IMR-90 (cell line): ENCODE results near the gene KRTAP10-1. TPM values are rescaled to one million over a fixed set of nuclear protein-coding genes. Genes with fewer than 3 reads are reported as not detected.

Experiments
- ATAC-seq: fragments of 200-7000 bp; cut with Tn5 transposase; 2 replicates; pipeline ENCODE4 v1.9.1; 2020; ENCODE audit warnings: low read depth, mild to moderate bottlenecking, moderate library complexity
- BruUV-seq: library from RNA; stranded (reverse); fragments of 400-500 nt; replicated peaks from 2 replicates; lab custom pipeline; 2021; lab: Mats Ljungman, UMichigan
- CTCF ChIA-PET: fragments of 300-600 bp; formaldehyde crosslinking; extraction: SDS; loops from one replicate; lab custom pipeline; 2021; ENCODE audit warnings: antibody characterized with exemption; lab: Yijun Ruan, JAX
- POLR2A ChIA-PET: fragments of 300-600 bp; sonication (Branson Sonifier 250); formaldehyde crosslinking; loops from one replicate; lab custom pipeline; 2022; ENCODE audit warnings: antibody characterized with exemption; ENCODE audit not compliant: unreplicated experiment; lab: Charles Lee
- DNase-seq: peaks from one replicate; pipeline ENCODE4 v3.0.0; 2013
- H2AFZ ChIP-seq: replicated peaks from 2 replicates; pipeline ENCODE3; 2013; ENCODE audit warnings: low read length, mild to moderate bottlenecking; ENCODE audit not compliant: poor library complexity
- H2AK5ac ChIP-seq: 2 replicates; pipeline ENCODE4 v1.6.1; 2013; ENCODE audit warnings: low read depth, low read length, inconsistent platforms
- H2AK9ac ChIP-seq: replicated peaks from 2 replicates; pipeline ENCODE3; 2013; ENCODE audit warnings: mild to moderate bottlenecking, low read depth, low read length, moderate library complexity; ENCODE audit not compliant: poor library complexity
- H2BK120ac ChIP-seq: 2 replicates; pipeline ENCODE4 v1.6.1; 2013; ENCODE audit warnings: low read depth, low read length, inconsistent platforms
- H2BK15ac ChIP-seq: 3 replicates; pipeline ENCODE4 v1.6.1; 2013; ENCODE audit warnings: low read depth, low read length, inconsistent platforms
- H2BK20ac ChIP-seq: 2 replicates; pipeline ENCODE4 v1.6.1; 2013; ENCODE audit warnings: low read depth, mild to moderate bottlenecking, inconsistent platforms, low read length, moderate library complexity
- H2BK5ac ChIP-seq: 2 replicates; pipeline ENCODE4 v1.6.1; 2013; ENCODE audit warnings: mild to moderate bottlenecking, low read depth, low read length, inconsistent platforms; ENCODE audit not compliant: poor library complexity, severe bottlenecking
- H3K14ac ChIP-seq: replicated peaks from 2 replicates; pipeline ENCODE4 v1.6.1; 2013; ENCODE audit warnings: low read depth, low read length, inconsistent platforms
- H3K18ac ChIP-seq: 2 replicates; pipeline ENCODE4 v1.6.1; 2013; ENCODE audit warnings: low read depth, low read length, control low read depth
- H3K23ac ChIP-seq: 2 replicates; pipeline ENCODE4 v1.6.1; 2013; ENCODE audit warnings: low read depth, low read length, inconsistent platforms
- H3K27ac ChIP-seq: 2 replicates; pipeline ENCODE4 v1.5.1; 2013; ENCODE audit warnings: mild to moderate bottlenecking, control low read depth, low read length; ENCODE audit not compliant: insufficient read depth
- H3K27me3 ChIP-seq: 2 replicates; pipeline ENCODE4 v1.6.1; 2013; ENCODE audit warnings: low read length; ENCODE audit not compliant: control insufficient read depth, insufficient read depth
- H3K36me3 ChIP-seq: 2 replicates; pipeline ENCODE4 v1.6.1; 2013; ENCODE audit warnings: low read length, mixed read lengths; ENCODE audit not compliant: control insufficient read depth, insufficient read depth
- H3K4ac ChIP-seq: 2 replicates; pipeline ENCODE4 v1.6.1; 2013; ENCODE audit warnings: low read depth, low read length, inconsistent platforms
- H3K4me1 ChIP-seq: 2 replicates; pipeline ENCODE4 v1.6.1; 2013; ENCODE audit warnings: low read length, mixed read lengths; ENCODE audit not compliant: control insufficient read depth, insufficient read depth
- H3K4me2 ChIP-seq: 2 replicates; pipeline ENCODE4 v1.6.1; 2013; ENCODE audit warnings: low read depth, mild to moderate bottlenecking, control low read depth, low read length, moderate library complexity
- H3K4me3 ChIP-seq: 2 replicates; pipeline ENCODE4 v1.5.1; 2013; ENCODE audit warnings: low read depth, mild to moderate bottlenecking, control low read depth, low read length, moderate library complexity; ENCODE audit not compliant: insufficient read depth
- H3K56ac ChIP-seq: 2 replicates; pipeline ENCODE4 v1.6.1; 2013; ENCODE audit warnings: low read length, inconsistent platforms; ENCODE audit not compliant: insufficient read depth; ENCODE audit errors: extremely low read depth
- H3K79me1 ChIP-seq, 2 experiments: 2 replicates each; pipeline ENCODE4 v1.6.1; 2013; ENCODE audit warnings: low read length in 2 of 2, inconsistent platforms in 1 of 2, low read depth in 1 of 2
- H3K9ac ChIP-seq: 2 replicates; pipeline ENCODE4 v1.6.1; 2013; ENCODE audit warnings: low read depth, low read length, control low read depth
- H3K9me1 ChIP-seq: 2 replicates; pipeline ENCODE4 v1.6.1; 2013; ENCODE audit warnings: low read length, inconsistent platforms; ENCODE audit not compliant: insufficient read depth
- H3K9me3 ChIP-seq: 2 replicates; pipeline ENCODE4 v1.6.1; 2013; ENCODE audit warnings: low read length; ENCODE audit not compliant: control insufficient read depth, insufficient read depth
- H4K20me1 ChIP-seq: 2 replicates; pipeline ENCODE4 v1.6.1; 2013; ENCODE audit warnings: low read length, inconsistent platforms; ENCODE audit not compliant: insufficient read depth
- H4K5ac ChIP-seq: 2 replicates; pipeline ENCODE4 v1.6.1; 2013; ENCODE audit warnings: mild to moderate bottlenecking, low read depth, low read length, control low read depth
- H4K8ac ChIP-seq, 2 experiments: 2 replicates each; pipeline ENCODE4 v1.6.1; 2013; ENCODE audit warnings: low read depth in 2 of 2, low read length in 2 of 2, control low read depth in 1 of 2, inconsistent platforms in 1 of 2
- H4K91ac ChIP-seq: 2 replicates; pipeline ENCODE4 v1.6.1; 2013; ENCODE audit warnings: low read depth, low read length, inconsistent platforms; ENCODE audit not compliant: insufficient read depth
- BHLHE40 ChIP-seq: fragments of 150-350 bp; IDR thresholded peaks from 2 replicates; pipeline ENCODE4 v1.6.1; 2016; ENCODE audit warnings: mild to moderate bottlenecking, low read depth, low read length
- CTCF ChIP-seq: conservative IDR thresholded peaks from 2 replicates; pipeline ENCODE4 v1.5.1; 2012; ENCODE audit warnings: mild to moderate bottlenecking, low read depth, low read length, improper control_type of control experiment
- MAZ ChIP-seq: IDR thresholded peaks from 2 replicates; pipeline ENCODE4 v1.6.1; 2012; ENCODE audit warnings: low read depth, mild to moderate bottlenecking, low read length, improper control_type of control experiment, moderate library complexity, borderline replicate concordance
- NFE2L2 ChIP-seq: fragments of 150-350 bp; IDR thresholded peaks from 2 replicates; pipeline ENCODE4 v1.6.1; 2016; ENCODE audit warnings: low read depth, mild to moderate bottlenecking, low read length
- RFX5 ChIP-seq: IDR thresholded peaks from 2 replicates; pipeline ENCODE4 v1.8.0; 2012; ENCODE audit warnings: low read depth, mild to moderate bottlenecking, low read length, moderate library complexity
- WGBS, 2 experiments: methylation state at CpG; one replicate each; pipeline versions ENCODE4 v1.1.5 to v1.1.7; 2013; ENCODE audit warnings: missing lambda C conversion rate in 2 of 2; ENCODE audit not compliant: insufficient read length in 1 of 2; ENCODE audit errors: extremely low coverage in 2 of 2; 5-methylcytosine and 5-hydroxymethylcytosine counted together
- dilution Hi-C: fragments of 300-500 bp; cut with HindIII; formaldehyde crosslinking; loops from one replicate; pipeline ENCODE4 v1.14.3; 2018; ENCODE audit warnings: low sequenced_read_pairs; ENCODE audit not compliant: unreplicated experiment
- in situ Hi-C: fragments of 300-500 bp; cut with MboI; formaldehyde crosslinking; loops from 3 replicates; pipeline ENCODE4 v1.14.3; 2019; ENCODE audit warnings: low sequenced_read_pairs, inconsistent platforms, mixed read lengths
- intact Hi-C: fragments of 100-400 bp; cut with micrococcal nuclease; formaldehyde crosslinking; loops from 2 replicates; pipeline ENCODE4 v1.10.0; 2022
- polyA plus RNA-seq, 3 experiments: library from polyadenylated mRNA; depleted of rRNA; stranded (reverse); fragments of >200 nt; gene quantifications; 2 replicates each; pipeline ENCODE4 v1.2.3, GENCODE V29; 2012; ENCODE audit warnings: low replicate concordance in 1 of 3
- total RNA-seq: library from RNA; depleted of rRNA; stranded (reverse); fragments of >200 nt; gene quantifications from 2 replicates; pipeline ENCODE4 v1.2.3, GENCODE V29; 2012

The KRTAP10-1 gene
- total and polyA plus RNA-seq, 2 of the 4 experiments (the other 2 are of a cell fraction) = not detected

- CTCF ChIA-PET = no interaction called here
- no peak overlapping the region for H3K18ac ChIP-seq
- BruUV-seq = no TSS peak
- ATAC-seq (no peak), DNase-seq (no peak)
- H2BK20ac ChIP-seq = no peak overlapping the region
- H4K5ac ChIP-seq = no peak overlapping the region
- H2AK5ac ChIP-seq = no peak overlapping the region
- no peak overlapping the region for H2BK15ac ChIP-seq
- in situ Hi-C loops (no loop called here), dilution Hi-C loops (no loop called here), intact Hi-C loops (no loop called here)
- H2BK120ac ChIP-seq = no peak overlapping the region
- POLR2A ChIA-PET = no interaction called here
- no peak overlapping the region for H3K27ac ChIP-seq
- no peak overlapping the region for H3K23ac ChIP-seq
- H2AFZ ChIP-seq = no peak overlapping the region
- H4K8ac ChIP-seq = no peak overlapping the region
- no peak overlapping the region for H2BK5ac ChIP-seq
- peaks cover 22% of the 10 kb centered on the region; the same call in 1 of the 2 replicates for H3K9me3 ChIP-seq
- H3K27me3 ChIP-seq = 0 out of 2 replicates have a peak, but pooled peaks cover 2% of the 10 kb centered on the region
- no peaks in the 10 kb centered on the region for H3K36me3 ChIP-seq
- 56% methylated on average over 9 of the region's 23 CpGs; no CpG with 5 or more reads in 1 of the 2 experiments for WGBS, 2 experiments
- TF ChIP-seq RFX5 = no peak
- TF ChIP-seq CTCF = no peak
- TF ChIP-seq BHLHE40 = no peak
- TF ChIP-seq NFE2L2 = no peak
- TF ChIP-seq MAZ = no peak
- no peak overlapping the region for H3K4me3 ChIP-seq
- no peak overlapping the region for H2AK9ac ChIP-seq
- no peak overlapping the region for H4K91ac ChIP-seq
- no peak overlapping the region for H3K56ac ChIP-seq
- H4K20me1 ChIP-seq = no peaks in the 10 kb centered on the region
- H3K4me2 ChIP-seq = no peak overlapping the region
- H3K14ac ChIP-seq = no peak overlapping the region
- no peaks in the 10 kb centered on the region for H3K9me1 ChIP-seq
- no peak overlapping the region for H3K4ac ChIP-seq
- no peak overlapping the region for H3K9ac ChIP-seq
- no peaks in the 10 kb centered on the region for H3K79me1 ChIP-seq
- H3K4me1 ChIP-seq = no peaks in the 10 kb centered on the region
Measured at GRCh38 chr21:44530903-44531605, 8.9 kb downstream of the KRTAP10-1 start.
